ENCODE data around the gene TMTC1.

The TMTC1 gene

GRCh38 chr12:29545102-29545467 is 238.7 kb downstream of the TMTC1 start:
- no peak for DNase-seq (ENCODE audit: extremely low read depth, low read depth)
- no peak overlapping the region for H3K4me3 ChIP-seq (replicated peaks; ENCODE audit: low read depth, low read length)
- no peak for TF ChIP-seq CTCF (IDR thresholded peaks at IDR 0.05; ENCODE audit: low read depth, low read length, missing control alignments)

GRCh38 chr12:29544428-29545101 is 239.2 kb downstream of the TMTC1 start:
- no peak for TF ChIP-seq CTCF (IDR thresholded peaks at IDR 0.05; ENCODE audit: low read depth, low read length, missing control alignments)
- DNase-seq (ENCODE audit: extremely low read depth, low read depth): no peak
- no peak overlapping the region for H3K4me3 ChIP-seq (replicated peaks; ENCODE audit: low read depth, low read length)

GRCh38 chr12:29543036-29543435 is 240.7 kb downstream of the TMTC1 start:
- no peak for DNase-seq (ENCODE audit: extremely low read depth, low read depth)
- TF ChIP-seq CTCF (IDR thresholded peaks at IDR 0.05; ENCODE audit: low read depth, low read length, missing control alignments): no peak
- no peak overlapping the region for H3K4me3 ChIP-seq (replicated peaks; ENCODE audit: low read depth, low read length)

- TF ChIP-seq CTCF (IDR thresholded peaks at IDR 0.05; ENCODE audit: low read depth, low read length, missing control alignments): no peak
- no peak for DNase-seq (ENCODE audit: extremely low read depth, low read depth)
- no peak overlapping the region for H3K4me3 ChIP-seq (replicated peaks; ENCODE audit: low read depth, low read length)
These were observed 246.4 kb downstream of the TMTC1 start for GRCh38 chr12:29537298-29537697.

- no peak overlapping the region for H3K4me3 ChIP-seq (replicated peaks; ENCODE audit: low read depth, low read length)
- TF ChIP-seq CTCF (IDR thresholded peaks at IDR 0.05; ENCODE audit: low read depth, low read length, missing control alignments): no peak
- DNase-seq (ENCODE audit: extremely low read depth, low read depth): no peak
These were observed 248.8 kb downstream of the TMTC1 start for GRCh38 chr12:29534935-29535334.

- TF ChIP-seq CTCF (IDR thresholded peaks at IDR 0.05; ENCODE audit: low read depth, low read length, missing control alignments): no peak
- DNase-seq (ENCODE audit: extremely low read depth, low read depth): no peak
- no peak overlapping the region for H3K4me3 ChIP-seq (replicated peaks; ENCODE audit: low read depth, low read length)
These were observed 249.8 kb downstream of the TMTC1 start for GRCh38 chr12:29533815-29534489.

All from HFF-Myc (cell line).